Small intestine (tissue), 7 donors: ENCODE results near the gene IDUA. TPM values are rescaled to one million over a fixed set of nuclear protein-coding genes. Genes with fewer than 3 reads are reported as not detected.

Experiments used
- DNase-seq, 2 donors: peaks; one replicate each; pipeline versions ENCODE4 v3.0.0 to v3.0.0-alpha.2; 2013
- FAIRE-seq: peaks from 2 replicates; lab custom pipeline; 2012; peaks lifted over from hg19 to GRCh38; lab: Jason Lieb, UNC
- H3K27ac ChIP-seq, 3 donors: one replicate each; pipeline ENCODE4 v1.5.1; 2013; ENCODE audit warnings: low read length in 2 of 3, mild to moderate bottlenecking in 2 of 3, control low read depth in 1 of 3, inconsistent platforms in 1 of 3, low read depth in 1 of 3, moderate library complexity in 1 of 3
- H3K27me3 ChIP-seq, 3 donors: one replicate each; pipeline ENCODE4 v1.6.1; 2013; ENCODE audit warnings: low read length in 3 of 3, inconsistent platforms in 1 of 3; ENCODE audit not compliant: control insufficient read depth in 3 of 3, insufficient read depth in 3 of 3
- H3K36me3 ChIP-seq, 3 donors: one replicate each; pipeline ENCODE4 v1.6.1; 2013; ENCODE audit warnings: low read length in 3 of 3, inconsistent platforms in 1 of 3, low read depth in 1 of 3, mild to moderate bottlenecking in 1 of 3, moderate library complexity in 1 of 3; ENCODE audit not compliant: control insufficient read depth in 3 of 3, insufficient read depth in 2 of 3
- H3K4me1 ChIP-seq, 3 donors: one replicate each; pipeline ENCODE4 v1.6.1; 2013; ENCODE audit warnings: low read length in 2 of 3, inconsistent platforms in 1 of 3, low read depth in 1 of 3, mild to moderate bottlenecking in 1 of 3, moderate library complexity in 1 of 3; ENCODE audit not compliant: control insufficient read depth in 3 of 3, insufficient read depth in 2 of 3
- H3K4me3 ChIP-seq, 3 donors: one replicate each; pipeline ENCODE4 v1.5.1; 2013; ENCODE audit warnings: low read length in 3 of 3, control low read depth in 1 of 3, inconsistent platforms in 1 of 3, low read depth in 1 of 3, mild to moderate bottlenecking in 1 of 3, moderate library complexity in 1 of 3
- H3K9me3 ChIP-seq, 2 donors: one replicate each; pipeline ENCODE4 v1.6.1; 2013; ENCODE audit warnings: low read depth in 1 of 2, low read length in 1 of 2; ENCODE audit not compliant: control insufficient read depth in 2 of 2, insufficient read depth in 1 of 2
- WGBS, 3 donors: extraction: QIAGEN DNeasy Blood & Tissue Kit; methylation state at CpG; one replicate each; pipeline ENCODE4 v1.1.7; 2013; 5-methylcytosine and 5-hydroxymethylcytosine counted together
- polyA plus RNA-seq, 4 donors: library from polyadenylated mRNA; stranded (reverse) in 3 of 4; unstranded in 1 of 4; fragments of 200-250 nt in 3 of 4; fragments of 120-200 nt in 1 of 4; gene quantifications; one replicate each; pipeline versions ENCODE4 v1.2.1 to v1.2.3, GENCODE V29; 2013
- donor health status: healthy with polysubstance abuse.
- donor health status: control.
- donor health status: control.
- donor health status: Bipolar disorder and iron deficiency.
- donor health status: healthy.

IDUA gene
- polyA plus RNA-seq, 4 donors, result 10.8 to 20.9 (median 13.1) TPM

DNA sequence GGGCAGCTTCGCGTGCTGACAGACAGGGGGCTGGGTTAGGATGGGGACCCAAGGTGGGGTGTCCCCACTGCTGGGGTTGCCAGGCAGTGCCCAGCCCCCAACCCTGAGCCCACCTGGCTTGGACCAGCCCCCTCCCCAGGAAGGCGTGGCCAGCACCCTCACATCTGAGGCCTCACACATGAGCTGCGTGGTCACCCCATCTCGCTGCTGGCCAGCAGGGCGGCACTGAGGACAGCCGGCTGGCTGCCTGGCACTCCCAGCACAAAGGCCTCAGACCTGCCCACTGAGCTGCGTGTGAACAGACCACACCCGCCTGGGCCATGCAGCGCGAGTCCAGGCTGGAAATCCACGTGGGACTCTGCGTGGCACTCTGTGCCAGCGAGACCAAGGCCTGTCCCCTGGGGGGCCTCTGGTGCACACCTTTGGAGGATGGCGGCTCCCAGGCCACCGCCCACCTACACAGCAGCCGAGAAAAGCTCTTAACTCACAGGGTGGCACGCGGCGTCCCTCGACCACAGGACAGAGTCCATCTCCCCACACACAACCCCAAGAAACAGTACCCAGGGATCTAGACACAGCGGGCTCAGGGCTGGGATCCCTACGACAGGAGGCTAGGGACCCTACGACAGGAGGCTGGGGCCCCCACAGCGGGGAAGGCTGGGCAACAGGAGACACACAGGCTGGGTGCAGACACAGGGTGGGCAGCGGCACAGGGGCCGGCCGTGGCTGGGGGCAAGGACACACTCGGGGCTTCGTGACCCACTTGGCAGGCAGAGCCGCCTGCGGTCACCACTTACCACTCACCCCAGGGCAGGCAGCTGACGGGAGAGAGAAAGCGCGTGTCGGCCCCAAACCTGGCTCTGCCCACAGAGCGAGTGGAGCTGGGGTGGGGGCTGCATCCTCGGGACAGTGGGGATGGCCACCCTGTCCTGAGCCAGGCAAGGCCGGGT is 23.3 kb upstream of the IDUA start:
- Histone ChIP-seq H3K4me3 (no peak overlapping the region), H3K27ac (no peak overlapping the region), H3K36me3 (peaks cover 11 to 84% (median 27%) of the 10 kb centered on the region in 3 donors), H3K4me1 (peaks cover 0 to 4% (median 0%) of the 10 kb centered on the region in 3 donors), H3K27me3 (peaks cover 0 to 5% (median 0%) of the 10 kb centered on the region in 3 donors), H3K9me3 (no peaks in the 10 kb centered on the region)
- FAIRE-seq (no peak), DNase-seq (peak in 1 of 2 donors; percentile 58)
- 82 to 91% (median 90%) methylated on average over 30 to 39 of the region's 39 CpGs for WGBS, 3 donors

DNA sequence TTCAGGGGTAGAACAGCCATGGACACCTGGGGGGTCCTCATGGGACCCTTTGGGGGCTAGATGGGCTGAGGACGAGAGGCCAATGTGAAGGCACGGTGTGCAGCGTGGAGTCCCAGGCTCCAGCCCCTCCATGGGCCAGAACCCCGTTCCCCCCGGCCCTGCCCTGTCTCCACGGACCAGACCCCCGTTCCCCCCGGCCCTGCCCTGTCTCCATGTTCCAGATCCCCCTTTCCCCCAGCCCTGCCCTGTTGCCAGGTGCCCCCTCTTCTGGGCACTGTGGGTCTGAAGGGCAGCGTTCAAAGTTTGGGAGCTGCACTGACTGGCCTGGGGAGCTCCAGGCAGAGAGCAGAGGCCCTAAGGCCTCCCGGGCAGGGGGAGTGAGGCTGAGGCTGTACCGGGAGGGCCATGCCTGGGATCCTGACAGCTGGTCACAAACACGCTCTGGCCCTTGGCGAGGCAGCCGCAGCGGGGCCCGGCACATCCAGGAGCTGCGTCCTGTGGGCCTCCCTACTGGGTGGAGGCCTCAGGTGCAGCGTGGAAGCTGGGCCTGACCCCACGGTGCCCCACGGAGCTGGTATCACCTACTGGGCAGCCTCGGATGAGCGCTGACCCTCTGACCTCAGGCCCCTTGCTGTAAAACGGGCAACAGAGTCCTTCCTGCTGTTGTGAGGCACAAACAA is 22.4 kb upstream of the IDUA start:
- no peak for DNase-seq

DNA sequence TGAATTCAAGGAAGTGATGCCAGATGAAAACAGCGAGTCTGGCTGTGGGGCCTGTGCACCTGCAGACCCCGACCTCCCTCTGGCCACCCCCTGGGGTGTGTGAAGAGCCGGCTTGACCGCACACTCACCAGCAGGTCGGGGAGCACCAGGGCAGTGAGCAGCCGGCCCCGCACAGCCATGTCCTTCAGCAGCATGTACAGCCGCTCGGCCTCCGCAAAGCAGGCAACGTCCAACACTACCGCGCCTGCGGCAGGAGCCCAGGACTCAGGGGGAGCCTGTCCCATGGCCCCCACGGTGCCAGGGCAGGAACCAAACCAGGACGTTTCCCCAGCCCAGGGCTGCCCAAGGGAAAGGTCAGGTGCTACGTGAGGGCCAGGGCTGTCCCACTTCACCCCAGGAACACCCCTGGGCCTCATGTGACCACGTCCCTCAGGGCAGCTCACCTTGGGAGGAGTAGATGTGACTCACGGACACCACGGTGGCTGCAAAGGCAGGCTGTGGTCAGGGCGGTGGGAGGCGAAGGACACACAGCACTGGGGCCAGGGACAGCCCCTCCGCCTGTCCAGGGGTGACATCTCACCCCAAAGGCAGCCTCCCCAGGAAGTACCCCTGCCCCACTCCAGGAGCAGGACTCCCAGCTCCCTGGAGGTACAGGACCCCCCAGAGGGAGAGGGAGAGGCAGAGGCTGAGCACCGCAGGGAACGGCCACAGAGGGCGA is 21.6 kb upstream of the IDUA start:
- DNase-seq, result no peak
- Histone ChIP-seq H3K27ac (no peak overlapping the region), H3K36me3 (peaks cover 11 to 72% (median 20%) of the 10 kb centered on the region in 3 donors), H3K9me3 (no peaks in the 10 kb centered on the region), H3K4me1 (peaks cover 0 to 15% (median 2%) of the 10 kb centered on the region in 3 donors), H3K4me3 (no peak overlapping the region), H3K27me3 (peaks cover 0 to 5% (median 0%) of the 10 kb centered on the region in 3 donors)
- no peak for FAIRE-seq
- WGBS, 3 donors, result 92 to 93% (median 92%) methylated on average over 24 to 26 of the region's 26 CpGs

More for the DNA sequence above, 22.4 kb upstream of the IDUA start:
- Histone ChIP-seq H3K27ac (no peak overlapping the region), H3K4me1 (peaks cover 0 to 12% (median 0%) of the 10 kb centered on the region in 3 donors), H3K27me3 (peaks cover 0 to 5% (median 0%) of the 10 kb centered on the region in 3 donors), H3K9me3 (no peaks in the 10 kb centered on the region), H3K4me3 (no peak overlapping the region), H3K36me3 (peaks cover 11 to 79% (median 24%) of the 10 kb centered on the region in 3 donors)
- WGBS, 3 donors, result 91 to 94% (median 92%) methylated on average over 22 to 23 of the region's 23 CpGs
- no peak for FAIRE-seq

- H3K9me3 ChIP-seq, result no peaks in the 10 kb centered on the region
- H3K4me1 ChIP-seq, result peaks cover under 1 to 20% (median 7%) of the 10 kb centered on the region in 3 donors
- FAIRE-seq, result no peak
- H3K4me3 ChIP-seq, result no peak overlapping the region
- H3K36me3 ChIP-seq, result peaks cover 11 to 71% (median 20%) of the 10 kb centered on the region in 3 donors
- H3K27ac ChIP-seq, result no peak overlapping the region
- peaks cover 0 to 5% (median 0%) of the 10 kb centered on the region in 3 donors for H3K27me3 ChIP-seq
- WGBS, 3 donors, result 92 to 93% (median 93%) methylated on average over 21 of the region's 21 CpGs
- no peak for DNase-seq
Measured at GRCh38 chr4:965766-966134, 21.1 kb upstream of the IDUA start.

DNA sequence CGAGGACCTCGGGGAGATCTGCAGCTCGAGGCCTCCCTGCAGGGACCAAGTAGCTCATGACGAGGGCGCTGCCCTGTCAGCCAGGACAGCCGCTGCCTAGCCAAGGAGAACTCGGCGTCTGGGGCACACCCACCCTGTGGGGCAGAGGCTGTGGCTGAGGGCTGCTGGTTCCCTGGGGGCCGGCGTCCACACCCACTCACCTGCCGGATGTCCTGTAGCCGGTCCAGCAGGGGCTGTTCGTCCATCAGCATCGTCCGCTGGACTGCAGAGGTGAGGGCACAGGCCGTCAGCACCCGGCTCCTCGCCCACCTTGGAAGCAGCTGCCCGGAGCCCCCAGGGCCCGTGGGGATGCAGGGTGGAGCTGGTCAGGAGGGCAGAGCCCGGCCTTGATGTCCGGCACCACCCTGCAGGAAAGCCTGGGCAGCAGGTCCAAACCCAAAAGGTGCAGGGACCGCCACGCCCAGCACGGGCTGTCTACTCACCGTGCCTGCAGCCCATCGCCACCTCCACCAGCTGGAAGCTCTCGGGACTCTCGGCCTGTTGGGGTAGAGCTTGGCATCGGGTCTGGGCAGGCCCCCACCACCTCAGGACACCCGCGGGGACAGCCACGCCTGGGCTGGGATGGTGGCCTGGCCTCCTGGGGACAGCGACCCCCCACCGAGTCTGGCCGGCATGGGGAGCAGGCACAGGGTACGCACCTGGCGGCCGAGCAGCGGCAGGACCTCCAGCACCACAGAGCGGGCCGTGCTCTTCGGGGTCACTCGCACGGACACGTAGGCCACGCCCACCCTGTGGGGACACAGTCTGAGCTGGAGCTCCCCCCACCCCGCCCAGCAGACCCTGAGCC is 20.4 kb upstream of the IDUA start:
- H3K27ac ChIP-seq, result no peak overlapping the region
- peaks cover 5 to 27% (median 7%) of the 10 kb centered on the region in 3 donors for H3K4me1 ChIP-seq
- 89 to 90% (median 90%) methylated on average over 45 to 48 of the region's 48 CpGs for WGBS, 3 donors
- H3K27me3 ChIP-seq, result peaks cover 0 to 5% (median 0%) of the 10 kb centered on the region in 3 donors
- peaks cover 11 to 68% (median 19%) of the 10 kb centered on the region in 3 donors for H3K36me3 ChIP-seq
- no peak for DNase-seq
- no peak for FAIRE-seq
- H3K4me3 ChIP-seq, result no peak overlapping the region
- H3K9me3 ChIP-seq, result no peaks in the 10 kb centered on the region

DNA sequence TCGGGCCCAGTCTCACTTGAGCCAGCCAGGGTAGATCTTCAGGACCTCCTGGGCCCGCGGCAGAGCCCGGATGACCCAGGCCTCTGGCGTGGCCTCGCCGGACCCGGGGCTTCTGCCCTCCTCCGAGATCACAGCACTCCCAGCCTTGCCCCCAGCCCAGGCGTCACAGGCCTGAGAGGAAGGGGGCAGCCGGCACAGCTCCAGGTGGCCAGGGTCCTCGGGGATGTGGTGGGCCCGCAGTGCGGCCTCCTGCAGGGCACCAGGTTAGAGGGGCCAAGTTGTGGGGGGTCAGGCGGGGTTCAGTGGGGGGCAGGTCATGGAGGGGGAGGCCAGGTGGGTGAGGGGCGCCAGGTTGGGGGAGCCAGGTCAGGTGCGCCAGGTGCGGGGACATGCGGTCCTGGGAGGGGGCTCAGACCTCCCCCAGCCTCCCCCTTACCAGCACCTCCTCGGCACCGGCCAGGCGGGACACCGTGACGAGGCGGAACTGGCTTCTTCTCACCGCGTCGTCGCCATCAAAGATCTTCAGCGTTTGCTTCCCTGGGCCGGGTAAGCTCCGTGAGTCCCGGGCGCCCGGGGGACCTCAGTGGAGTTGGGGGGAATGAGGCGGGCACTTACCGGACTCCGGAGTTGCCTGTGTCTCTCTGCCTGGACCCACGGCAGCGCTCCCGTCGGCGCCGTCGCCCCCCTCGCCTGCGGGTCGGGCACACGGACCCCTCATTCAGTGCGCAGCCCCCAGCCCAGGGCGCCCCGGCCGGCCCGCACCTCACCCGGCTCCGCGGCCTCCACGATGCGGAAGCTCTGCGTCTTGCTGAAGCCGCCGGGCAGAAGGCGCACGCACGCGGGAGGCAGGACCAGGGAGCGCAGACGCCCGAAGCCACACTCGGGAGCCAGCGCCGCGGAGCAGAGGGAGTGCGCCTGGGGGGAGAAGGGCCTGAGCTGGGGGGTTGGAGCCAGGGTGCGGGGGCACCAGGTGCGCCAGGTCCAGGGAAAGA is 19.4 kb upstream of the IDUA start:
- 58 to 85% (median 80%) methylated on average over 71 to 76 of the region's 76 CpGs for WGBS, 3 donors
- FAIRE-seq, result no peak
- H3K4me1 ChIP-seq, result peaks cover 7 to 33% (median 9%) of the 10 kb centered on the region in 3 donors

DNA sequence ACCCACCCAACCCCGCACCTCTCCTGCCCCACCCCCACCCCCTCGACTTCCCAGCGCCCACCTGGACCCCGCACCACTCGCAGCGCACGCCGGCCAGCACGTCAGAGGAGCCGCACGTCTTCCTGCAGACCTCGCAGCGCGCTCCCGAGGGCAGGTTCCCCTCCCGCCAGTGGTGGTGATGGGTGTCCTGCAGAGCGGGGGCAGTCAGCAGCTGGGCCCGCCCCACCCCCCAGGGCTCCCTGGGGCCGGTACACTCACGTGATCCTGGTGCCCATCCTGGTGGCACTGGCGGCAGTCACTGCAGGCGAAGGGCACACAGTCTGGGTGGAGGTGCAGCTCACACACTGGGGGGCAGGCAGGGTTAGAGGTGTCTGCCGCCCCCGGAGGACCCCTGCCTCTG is 18.6 kb upstream of the IDUA start:
- no peak overlapping the region for H3K27ac ChIP-seq
- FAIRE-seq, result no peak
- H3K36me3 ChIP-seq, result peaks cover 8 to 50% (median 8%) of the 10 kb centered on the region in 3 donors
- peaks cover 0 to 5% (median 0%) of the 10 kb centered on the region in 3 donors for H3K27me3 ChIP-seq
- WGBS, 3 donors, result 45 to 76% (median 67%) methylated on average over 19 to 24 of the region's 24 CpGs
- H3K4me1 ChIP-seq, result peaks cover 7 to 33% (median 9%) of the 10 kb centered on the region in 3 donors
- H3K4me3 ChIP-seq, result no peak overlapping the region
- no peaks in the 10 kb centered on the region for H3K9me3 ChIP-seq
- no peak for DNase-seq

More for the DNA sequence above, 19.4 kb upstream of the IDUA start:
- no peak overlapping the region for H3K4me3 ChIP-seq
- H3K36me3 ChIP-seq, result peaks cover 8 to 59% (median 10%) of the 10 kb centered on the region in 3 donors
- peaks cover 0 to 5% (median 0%) of the 10 kb centered on the region in 3 donors for H3K27me3 ChIP-seq
- H3K9me3 ChIP-seq, result no peaks in the 10 kb centered on the region
- peak in 1 of 2 donors; percentile 53 for DNase-seq
- no peak overlapping the region for H3K27ac ChIP-seq
